Hepatocyte (in vitro differentiated cells): ENCODE results near the gene TROAP.

Experiments
- EZH2 ChIP-seq: fragments of 200-600 bp; sonication (generic); IDR thresholded peaks from 2 replicates; pipeline ENCODE4 v1.6.1; 2016; ENCODE audit warnings: antibody characterized with exemption, mild to moderate bottlenecking, borderline replicate concordance
- EZH2phosphoT487 ChIP-seq: fragments of 200-600 bp; sonication (generic); IDR thresholded peaks from one replicate; pipeline ENCODE4 v1.6.1; 2018; ENCODE audit warnings: antibody characterized with exemption, mild to moderate bottlenecking, low read depth, moderate library complexity; ENCODE audit not compliant: unreplicated experiment, severe bottlenecking
- TF ChIP-seq, protein P1 (sequence below): fragments of 200-600 bp; sonication (generic); IDR thresholded peaks from 2 replicates; pipeline ENCODE4 v1.5.1; 2016; ENCODE audit warnings: antibody characterized with exemption, mild to moderate bottlenecking; ENCODE audit not compliant: poor library complexity

DNA sequence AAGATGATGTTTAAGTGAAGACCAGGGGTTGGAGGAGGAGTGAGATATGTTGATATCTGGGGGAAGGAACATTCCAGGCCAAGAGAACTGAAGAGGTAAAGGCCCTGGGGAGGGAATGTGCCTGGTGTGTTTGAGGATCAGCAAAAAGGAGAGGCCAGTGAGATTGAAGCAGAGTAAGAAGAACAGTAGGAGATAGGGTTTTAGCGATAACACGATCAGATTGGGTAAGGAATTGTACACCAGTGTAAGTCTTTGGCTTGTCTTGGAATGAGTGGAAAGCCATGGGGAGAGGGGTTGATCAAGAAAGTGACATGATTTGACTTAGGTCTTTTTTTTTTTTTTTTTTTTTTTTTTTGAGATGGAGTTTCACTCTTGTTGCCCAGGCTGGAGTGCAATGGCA lies 4.8 kb downstream of the TROAP start:
- TF ChIP-seq, protein P1, sequence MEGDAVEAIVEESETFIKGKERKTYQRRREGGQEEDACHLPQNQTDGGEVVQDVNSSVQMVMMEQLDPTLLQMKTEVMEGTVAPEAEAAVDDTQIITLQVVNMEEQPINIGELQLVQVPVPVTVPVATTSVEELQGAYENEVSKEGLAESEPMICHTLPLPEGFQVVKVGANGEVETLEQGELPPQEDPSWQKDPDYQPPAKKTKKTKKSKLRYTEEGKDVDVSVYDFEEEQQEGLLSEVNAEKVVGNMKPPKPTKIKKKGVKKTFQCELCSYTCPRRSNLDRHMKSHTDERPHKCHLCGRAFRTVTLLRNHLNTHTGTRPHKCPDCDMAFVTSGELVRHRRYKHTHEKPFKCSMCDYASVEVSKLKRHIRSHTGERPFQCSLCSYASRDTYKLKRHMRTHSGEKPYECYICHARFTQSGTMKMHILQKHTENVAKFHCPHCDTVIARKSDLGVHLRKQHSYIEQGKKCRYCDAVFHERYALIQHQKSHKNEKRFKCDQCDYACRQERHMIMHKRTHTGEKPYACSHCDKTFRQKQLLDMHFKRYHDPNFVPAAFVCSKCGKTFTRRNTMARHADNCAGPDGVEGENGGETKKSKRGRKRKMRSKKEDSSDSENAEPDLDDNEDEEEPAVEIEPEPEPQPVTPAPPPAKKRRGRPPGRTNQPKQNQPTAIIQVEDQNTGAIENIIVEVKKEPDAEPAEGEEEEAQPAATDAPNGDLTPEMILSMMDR, result no peak
- no peak for TF ChIP-seq EZH2
- no peak for TF ChIP-seq EZH2phosphoT487
